ENCODE data around the gene MPZL1.

DNA sequence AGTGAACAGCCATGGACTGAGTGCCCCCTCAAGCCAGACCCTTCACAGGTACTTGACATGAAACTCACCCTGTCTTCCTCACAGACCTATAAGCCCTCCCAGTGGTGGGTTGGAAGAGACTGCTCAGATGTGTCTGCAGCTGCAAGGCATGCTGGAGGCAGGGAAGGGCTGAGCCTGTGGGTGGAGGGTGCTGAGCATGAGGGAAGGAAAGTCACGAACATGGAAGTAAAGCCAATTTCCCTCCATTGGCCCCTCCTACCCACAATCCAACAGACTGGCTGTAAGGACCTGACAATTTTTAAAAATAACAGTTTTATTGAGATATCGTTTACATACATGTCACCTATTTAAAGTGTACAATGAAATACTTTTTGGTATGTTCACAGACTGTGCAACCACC is 47.6 kb upstream of the MPZL1 start:
- TF ChIP-seq EZH2 (IDR thresholded peaks at IDR 0.05; ENCODE audit: low read length, missing control alignments): no peak
- TF ChIP-seq, protein P1, sequence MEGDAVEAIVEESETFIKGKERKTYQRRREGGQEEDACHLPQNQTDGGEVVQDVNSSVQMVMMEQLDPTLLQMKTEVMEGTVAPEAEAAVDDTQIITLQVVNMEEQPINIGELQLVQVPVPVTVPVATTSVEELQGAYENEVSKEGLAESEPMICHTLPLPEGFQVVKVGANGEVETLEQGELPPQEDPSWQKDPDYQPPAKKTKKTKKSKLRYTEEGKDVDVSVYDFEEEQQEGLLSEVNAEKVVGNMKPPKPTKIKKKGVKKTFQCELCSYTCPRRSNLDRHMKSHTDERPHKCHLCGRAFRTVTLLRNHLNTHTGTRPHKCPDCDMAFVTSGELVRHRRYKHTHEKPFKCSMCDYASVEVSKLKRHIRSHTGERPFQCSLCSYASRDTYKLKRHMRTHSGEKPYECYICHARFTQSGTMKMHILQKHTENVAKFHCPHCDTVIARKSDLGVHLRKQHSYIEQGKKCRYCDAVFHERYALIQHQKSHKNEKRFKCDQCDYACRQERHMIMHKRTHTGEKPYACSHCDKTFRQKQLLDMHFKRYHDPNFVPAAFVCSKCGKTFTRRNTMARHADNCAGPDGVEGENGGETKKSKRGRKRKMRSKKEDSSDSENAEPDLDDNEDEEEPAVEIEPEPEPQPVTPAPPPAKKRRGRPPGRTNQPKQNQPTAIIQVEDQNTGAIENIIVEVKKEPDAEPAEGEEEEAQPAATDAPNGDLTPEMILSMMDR (conservative IDR thresholded peaks at IDR 0.05 in 1 of 2, IDR thresholded peaks at IDR 0.05 in 1 of 2; ENCODE audit: low read depth in 1 of 2, low read length in 2 of 2): no peak
